Fibroblast of mammary gland (primary cell): ENCODE data around the gene ZNF80.
"Not testable (repeated sequence)": the region's sequence is repeated elsewhere in the genome, so short reads cannot be mapped to it uniquely, and the experiment has no call there.

Source experiments
- DNase-seq: peaks from one replicate; pipeline ENCODE4 v3.0.0-alpha.2; 2010; ENCODE audit warnings: low read depth
- H3K4me3 ChIP-seq: 2 replicates; pipeline ENCODE4 v1.5.1; 2011; ENCODE audit warnings: low read depth, mild to moderate bottlenecking, low read length, moderate library complexity; ENCODE audit not compliant: control insufficient read depth
- TF ChIP-seq, protein P1 (sequence below): conservative IDR thresholded peaks from 2 replicates; pipeline ENCODE4 v1.5.1; 2011; ENCODE audit warnings: low read depth, low read length, inconsistent platforms; ENCODE audit not compliant: control insufficient read depth, insufficient read depth

ZNF80 gene

DNA sequence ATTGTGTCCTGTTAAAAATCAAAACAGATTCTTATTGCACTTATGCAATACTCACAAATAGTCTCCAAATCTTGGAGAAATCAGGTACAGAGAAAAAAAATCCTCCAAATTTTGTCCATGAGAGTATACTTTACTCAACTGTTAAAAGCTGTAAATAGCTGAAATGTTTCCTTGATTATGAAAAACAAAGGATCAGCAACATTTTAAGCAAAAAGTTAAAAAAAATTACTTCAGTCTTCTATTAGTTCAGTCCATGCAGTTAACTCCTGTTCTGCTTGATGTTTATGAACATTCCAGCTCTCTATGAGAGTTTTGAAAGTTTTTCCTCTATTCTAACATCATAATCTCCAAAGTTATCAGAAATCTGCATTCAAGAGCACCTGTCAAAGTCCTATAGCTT is 22.8 kb upstream of the ZNF80 start:
- no peak for DNase-seq
- no peak overlapping the region for H3K4me3 ChIP-seq
- TF ChIP-seq, protein P1, sequence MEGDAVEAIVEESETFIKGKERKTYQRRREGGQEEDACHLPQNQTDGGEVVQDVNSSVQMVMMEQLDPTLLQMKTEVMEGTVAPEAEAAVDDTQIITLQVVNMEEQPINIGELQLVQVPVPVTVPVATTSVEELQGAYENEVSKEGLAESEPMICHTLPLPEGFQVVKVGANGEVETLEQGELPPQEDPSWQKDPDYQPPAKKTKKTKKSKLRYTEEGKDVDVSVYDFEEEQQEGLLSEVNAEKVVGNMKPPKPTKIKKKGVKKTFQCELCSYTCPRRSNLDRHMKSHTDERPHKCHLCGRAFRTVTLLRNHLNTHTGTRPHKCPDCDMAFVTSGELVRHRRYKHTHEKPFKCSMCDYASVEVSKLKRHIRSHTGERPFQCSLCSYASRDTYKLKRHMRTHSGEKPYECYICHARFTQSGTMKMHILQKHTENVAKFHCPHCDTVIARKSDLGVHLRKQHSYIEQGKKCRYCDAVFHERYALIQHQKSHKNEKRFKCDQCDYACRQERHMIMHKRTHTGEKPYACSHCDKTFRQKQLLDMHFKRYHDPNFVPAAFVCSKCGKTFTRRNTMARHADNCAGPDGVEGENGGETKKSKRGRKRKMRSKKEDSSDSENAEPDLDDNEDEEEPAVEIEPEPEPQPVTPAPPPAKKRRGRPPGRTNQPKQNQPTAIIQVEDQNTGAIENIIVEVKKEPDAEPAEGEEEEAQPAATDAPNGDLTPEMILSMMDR: no peak

DNA sequence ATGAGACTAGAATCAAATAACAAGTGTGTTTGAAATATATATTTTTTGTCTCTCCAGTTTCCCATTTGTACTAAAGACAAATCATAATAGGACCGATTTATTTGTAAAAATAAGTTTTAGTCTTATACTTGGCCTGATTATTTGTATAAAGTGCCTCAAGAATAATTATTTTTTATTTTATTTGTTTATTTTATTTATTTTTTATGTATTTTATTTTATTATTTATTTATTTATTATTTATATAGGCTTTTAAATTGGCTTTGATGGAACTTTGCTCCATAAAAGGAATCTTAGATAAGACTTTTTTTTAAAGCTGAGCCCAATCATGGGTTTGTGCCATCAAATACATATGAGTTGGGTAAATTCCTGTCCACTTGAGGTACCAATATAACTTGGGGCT is 22.2 kb upstream of the ZNF80 start:
- DNase-seq: no peak
- TF ChIP-seq, protein P1: no peak
- no peak overlapping the region for H3K4me3 ChIP-seq

DNA sequence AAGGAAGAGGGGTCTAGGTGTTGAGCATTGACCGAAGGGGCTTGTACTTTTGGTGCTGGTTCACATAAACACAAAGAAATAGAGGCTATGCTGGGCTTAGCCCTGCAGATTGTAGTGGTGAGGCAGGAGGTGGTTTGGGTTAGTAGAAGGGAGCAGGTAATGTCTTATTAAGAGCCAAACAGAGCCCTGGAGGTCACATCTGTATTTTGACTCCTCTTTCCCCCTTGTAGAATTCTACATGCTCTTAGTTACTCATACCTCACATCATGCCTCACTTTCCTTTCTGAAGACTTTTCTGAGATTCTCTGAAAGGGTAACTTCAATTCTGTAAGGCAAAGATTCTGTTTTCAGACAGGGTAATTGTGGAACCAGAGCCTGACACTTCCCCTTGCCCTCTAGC is 16.1 kb upstream of the ZNF80 start:
- TF ChIP-seq, protein P1: no peak
- no peak for DNase-seq
- H3K4me3 ChIP-seq: no peak overlapping the region

DNA sequence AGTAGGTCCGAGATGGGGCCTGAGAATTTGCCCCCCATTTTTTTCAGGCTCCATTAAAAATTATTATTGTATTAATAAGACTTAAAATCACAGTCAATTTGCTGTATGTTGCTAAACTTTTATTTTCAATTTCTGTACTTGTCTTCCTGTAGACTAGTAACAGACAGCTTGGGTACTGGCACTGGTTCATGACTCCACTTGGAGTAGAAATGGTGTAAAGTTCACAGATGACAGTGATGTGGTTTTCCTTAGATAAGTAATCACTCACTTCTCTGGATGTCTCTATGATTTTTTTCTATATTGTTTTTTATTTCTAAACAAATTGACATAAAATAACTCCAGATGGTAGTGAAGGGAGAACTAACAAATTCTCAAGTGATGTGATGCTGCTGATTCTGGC is 15.6 kb upstream of the ZNF80 start:
- no peak for DNase-seq
- TF ChIP-seq, protein P1: no peak
- H3K4me3 ChIP-seq: no peak overlapping the region

DNA sequence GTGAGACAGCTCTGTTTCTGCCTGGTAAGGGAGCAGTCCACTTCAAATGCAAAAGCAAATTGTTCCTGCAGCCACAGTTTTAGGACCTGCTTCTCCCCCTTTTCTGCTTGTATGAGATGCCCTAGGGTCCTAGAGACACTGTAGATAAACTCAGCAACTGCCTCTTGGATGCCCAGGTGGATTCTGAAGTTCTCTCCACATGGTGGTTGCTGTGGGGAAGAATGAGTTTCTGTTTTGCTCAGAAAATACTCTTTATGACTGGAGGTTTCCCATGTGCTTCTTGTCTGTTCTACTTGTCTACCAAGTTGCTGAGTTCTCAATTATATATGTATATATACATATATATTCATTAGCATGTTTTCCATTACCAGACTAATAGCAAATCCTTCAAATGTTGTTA is 5.6 kb upstream of the ZNF80 start:
- no peak for DNase-seq
- no peak overlapping the region for H3K4me3 ChIP-seq
- TF ChIP-seq, protein P1: no peak

DNA sequence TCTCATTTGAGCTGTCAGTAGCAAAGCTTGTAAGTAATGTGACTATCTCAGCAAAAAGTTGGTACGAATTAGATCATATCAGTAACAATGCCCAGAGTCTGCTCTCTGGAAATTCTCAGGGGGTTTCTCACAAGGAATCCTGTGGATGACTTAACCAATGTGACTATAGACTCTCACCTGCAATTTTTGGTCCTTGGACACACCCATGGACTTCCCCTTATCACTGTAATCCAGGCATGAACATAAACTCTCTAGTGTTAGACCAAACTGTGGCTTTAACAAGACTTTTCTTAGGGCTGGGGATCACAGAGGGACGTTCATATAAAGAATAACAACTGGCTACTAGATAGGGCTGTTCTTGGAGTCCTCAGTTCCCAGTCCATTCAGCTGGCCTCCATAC is 3.9 kb upstream of the ZNF80 start:
- TF ChIP-seq, protein P1: no peak
- no peak overlapping the region for H3K4me3 ChIP-seq
- DNase-seq: no peak

DNA sequence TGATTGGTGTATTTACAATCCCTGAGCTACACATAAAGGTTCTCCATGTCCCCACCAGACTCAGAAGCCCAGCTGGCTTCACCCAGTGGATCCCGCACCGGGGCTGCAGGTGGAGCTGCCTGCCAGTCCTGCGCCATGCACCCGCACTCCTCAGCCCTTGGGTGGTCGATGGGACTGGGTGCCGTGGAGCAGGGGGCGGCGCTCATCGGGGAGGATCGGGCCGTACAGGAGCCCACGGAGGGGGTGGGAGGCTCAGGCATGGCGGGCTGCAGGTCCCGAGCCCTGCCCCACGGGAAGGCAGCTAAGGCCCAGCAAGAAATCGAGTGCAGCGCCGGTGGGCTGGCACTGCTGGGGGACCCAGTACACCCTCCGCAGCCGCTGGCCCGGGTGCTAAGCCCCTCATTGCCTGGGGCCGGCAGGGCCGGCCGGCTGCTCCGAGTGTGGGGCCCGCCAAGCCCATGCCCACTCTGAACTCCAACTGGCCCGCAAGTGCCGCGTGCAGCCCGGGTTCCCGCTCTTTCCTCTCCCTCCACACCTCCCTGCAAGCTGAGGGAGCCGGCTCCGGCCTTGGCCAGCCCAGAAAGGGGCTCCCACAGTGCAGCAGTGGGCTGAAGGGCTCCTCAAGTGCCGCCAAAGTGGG is 888 bp upstream of the ZNF80 start:
- DNase-seq, H3K4me3 ChIP-seq: not testable (repeated sequence)
